Measurements from ENCODE around the gene EXOC2. TPM values are rescaled to one million over a fixed set of nuclear protein-coding genes. Genes with fewer than 3 reads are reported as not detected.

EXOC2 gene
- total RNA-seq, 1 experiment from 2014 or later, result 24.5 TPM

DNA sequence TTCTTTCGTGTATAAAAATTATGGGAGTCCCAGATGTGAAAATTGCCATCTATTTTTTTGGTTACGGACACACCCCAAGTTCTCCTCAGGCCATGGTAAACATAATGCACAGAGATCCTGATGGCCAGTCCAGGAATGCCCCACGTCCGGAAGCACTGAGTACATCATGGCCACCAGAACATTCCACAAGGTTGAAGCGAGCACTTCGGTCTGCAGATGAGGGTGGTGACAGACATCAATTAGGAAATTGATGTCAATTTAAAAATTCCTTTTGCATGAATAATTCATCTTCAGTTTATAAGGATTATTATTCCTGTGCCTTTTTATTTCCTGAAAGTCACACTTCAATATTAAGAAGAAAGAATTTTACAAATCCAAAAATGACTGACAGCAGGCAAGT, 13.2 kb upstream of the EXOC2 start:
- no peak for ATAC-seq
- no peak overlapping the region for H2AFZ ChIP-seq (ENCODE audit: low read depth, low read length, poor library complexity, severe bottlenecking)
- no peaks in the 10 kb centered on the region for H3K36me3 ChIP-seq (ENCODE audit: control insufficient read depth in 1 of 2, insufficient read depth in 2 of 2, low read length in 2 of 2)
- TF ChIP-seq ZFX (IDR thresholded peaks at IDR 0.05), result no peak
- BruUV-seq (replicated peaks), result no TSS peak
- no peak overlapping the region for H3K27ac ChIP-seq (ENCODE audit: low read depth, low read length)
- RAD21 ChIA-PET (ENCODE audit: low non-redundant PET in 1 of 2, low total read pairs in 2 of 2, uncharacterized antibody in 2 of 2, unreplicated experiment in 2 of 2), result no interaction called here
- no peak overlapping the region for H3K9ac ChIP-seq (ENCODE audit: low read length)
- no peaks in the 10 kb centered on the region; the same call in 1 of the 2 replicates for H4K20me1 ChIP-seq (ENCODE audit: insufficient read depth)
- intact Hi-C loops (cut with micrococcal nuclease), result no loop called here
- no peak for DNase-seq (ENCODE audit: low read depth, low spot score)
- H3K4me1 ChIP-seq (ENCODE audit: control insufficient read depth in 1 of 2, insufficient read depth in 2 of 2, low read length in 2 of 2), result no peaks in the 10 kb centered on the region
- POLR2A ChIA-PET, result no interaction called here
- no peaks in the 10 kb centered on the region for H3K9me3 ChIP-seq (ENCODE audit: control insufficient read depth in 1 of 2, insufficient read depth in 1 of 2, low read depth in 1 of 2, low read length in 2 of 2)
- H3K4me2 ChIP-seq (ENCODE audit: low read length), result no peak overlapping the region
- no peaks in the 10 kb centered on the region for H3K9me2 ChIP-seq (ENCODE audit: insufficient read depth)
- CTCF ChIA-PET, result interaction anchor here (0.8 kb wide), 1 partner anchor 16 kb away, joined by 3 read pairs; no protein-coding TSS in a partner anchor
- H3K4me3 ChIP-seq (replicated peaks in 1 of 2; ENCODE audit: low read depth in 1 of 2, low read length in 2 of 2), result no peak overlapping the region
- H3K27me3 ChIP-seq (ENCODE audit: insufficient read depth, low read length), result peaks cover 31% of the 10 kb centered on the region
- H3K79me2 ChIP-seq (ENCODE audit: insufficient read depth, low read length), result no peaks in the 10 kb centered on the region

- Histone ChIP-seq H3K9ac (ENCODE audit: low read length) (no peak overlapping the region), H3K27ac (ENCODE audit: low read depth, low read length) (no peak overlapping the region), H3K79me2 (ENCODE audit: insufficient read depth, low read length) (no peaks in the 10 kb centered on the region), H3K9me3 (ENCODE audit: control insufficient read depth in 1 of 2, insufficient read depth in 1 of 2, low read depth in 1 of 2, low read length in 2 of 2) (no peaks in the 10 kb centered on the region), H3K4me1 (ENCODE audit: control insufficient read depth in 1 of 2, insufficient read depth in 2 of 2, low read length in 2 of 2) (no peaks in the 10 kb centered on the region), H4K20me1 (ENCODE audit: insufficient read depth) (no peaks in the 10 kb centered on the region; the same call in 1 of the 2 replicates), H3K36me3 (ENCODE audit: control insufficient read depth in 1 of 2, insufficient read depth in 2 of 2, low read length in 2 of 2) (no peaks in the 10 kb centered on the region), H3K9me2 (ENCODE audit: insufficient read depth) (no peaks in the 10 kb centered on the region), H3K4me3 (replicated peaks in 1 of 2; ENCODE audit: low read depth in 1 of 2, low read length in 2 of 2) (no peak overlapping the region), H2AFZ (ENCODE audit: low read depth, low read length, poor library complexity, severe bottlenecking) (no peak overlapping the region), H3K4me2 (ENCODE audit: low read length) (no peak overlapping the region), H3K27me3 (ENCODE audit: insufficient read depth, low read length) (peaks cover 33% of the 10 kb centered on the region)
- no peak for ATAC-seq
- BruUV-seq (replicated peaks), result no TSS peak
- POLR2A ChIA-PET, result no interaction called here
- TF ChIP-seq RAD21 (IDR thresholded peaks at IDR 0.05; ENCODE audit: low read depth) (no peak), ZNF274 (IDR thresholded peaks at IDR 0.05; ENCODE audit: low read depth, low read length) (no peak), EZH2phosphoT487 (IDR thresholded peaks at IDR 0.05; ENCODE audit: borderline replicate concordance) (no peak), CTCF (IDR thresholded peaks at IDR 0.05 in 2 of 3, conservative IDR thresholded peaks at IDR 0.05 in 1 of 3; ENCODE audit: borderline replicate concordance in 1 of 3, insufficient read depth in 1 of 3, low read depth in 2 of 3, low read length in 2 of 3) (no peak), ZFX (IDR thresholded peaks at IDR 0.05) (no peak), EZH2 (IDR thresholded peaks at IDR 0.05) (no peak), TCF7L2 (IDR thresholded peaks at IDR 0.05; ENCODE audit: borderline replicate concordance, extremely low read depth, insufficient read depth, insufficient read length) (no peak), FOSL1 (IDR thresholded peaks at IDR 0.05; ENCODE audit: low read depth) (no peak)
- TF ChIP-seq, protein P1, sequence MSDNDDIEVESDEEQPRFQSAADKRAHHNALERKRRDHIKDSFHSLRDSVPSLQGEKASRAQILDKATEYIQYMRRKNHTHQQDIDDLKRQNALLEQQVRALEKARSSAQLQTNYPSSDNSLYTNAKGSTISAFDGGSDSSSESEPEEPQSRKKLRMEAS (IDR thresholded peaks at IDR 0.05), result no peak
- TF ChIP-seq, protein P2, sequence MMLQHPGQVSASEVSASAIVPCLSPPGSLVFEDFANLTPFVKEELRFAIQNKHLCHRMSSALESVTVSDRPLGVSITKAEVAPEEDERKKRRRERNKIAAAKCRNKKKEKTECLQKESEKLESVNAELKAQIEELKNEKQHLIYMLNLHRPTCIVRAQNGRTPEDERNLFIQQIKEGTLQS (IDR thresholded peaks at IDR 0.05), result no peak
- CTCF ChIA-PET, result no interaction called here
- DNase-seq (ENCODE audit: low read depth, low spot score), result no peak
- intact Hi-C loops (cut with micrococcal nuclease), result no loop called here
- RAD21 ChIA-PET (ENCODE audit: low non-redundant PET in 1 of 2, low total read pairs in 2 of 2, uncharacterized antibody in 2 of 2, unreplicated experiment in 2 of 2), result no interaction called here
Measured at GRCh38 chr6:705047-705446, 12.1 kb upstream of the EXOC2 start.

Measured in HCT116 (cell line).